H9 (cell line): ENCODE results near the gene SYNGAP1. TPM values are rescaled to one million over a fixed set of nuclear protein-coding genes. Genes with fewer than 3 reads are reported as not detected.

Source experiments
- DNase-seq: peaks from one replicate; pipeline ENCODE4 v3.0.0-alpha.2; 2017
- H2AFZ ChIP-seq: one replicate; pipeline ENCODE4 v1.6.1; 2013; ENCODE audit warnings: mild to moderate bottlenecking, low read length, control low read depth, moderate library complexity
- H2AK5ac ChIP-seq: 2 replicates; pipeline ENCODE4 v1.6.1; 2013; ENCODE audit warnings: low read length, control low read depth, mixed read lengths; ENCODE audit not compliant: insufficient read length
- H2BK120ac ChIP-seq: one replicate; pipeline ENCODE4 v1.6.1; 2013; ENCODE audit warnings: low read depth, mild to moderate bottlenecking, low read length, control low read depth, inconsistent platforms; ENCODE audit not compliant: poor library complexity, severe bottlenecking
- H2BK12ac ChIP-seq: 2 replicates; pipeline ENCODE4 v1.6.1; 2013; ENCODE audit warnings: low read length, control low read depth, mixed read lengths, low read depth; ENCODE audit not compliant: insufficient read length
- H2BK15ac ChIP-seq: 2 replicates; pipeline ENCODE4 v1.6.1; 2013; ENCODE audit warnings: low read depth, low read length, control low read depth
- H2BK20ac ChIP-seq: one replicate; pipeline ENCODE4 v1.6.1; 2013; ENCODE audit warnings: low read depth, mild to moderate bottlenecking, low read length, control low read depth, inconsistent platforms; ENCODE audit not compliant: poor library complexity, severe bottlenecking
- H2BK5ac ChIP-seq: 2 replicates; pipeline ENCODE4 v1.6.1; 2013; ENCODE audit warnings: low read length, control low read depth, mixed read lengths; ENCODE audit not compliant: insufficient read length
- H3K14ac ChIP-seq: 2 replicates; pipeline ENCODE4 v1.6.1; 2013; ENCODE audit warnings: low read length, control low read depth; ENCODE audit not compliant: insufficient read depth
- H3K18ac ChIP-seq: 2 replicates; pipeline ENCODE4 v1.6.1; 2013; ENCODE audit warnings: low read depth, mild to moderate bottlenecking, mixed read lengths, low read length, control low read depth; ENCODE audit not compliant: insufficient read length
- H3K23ac ChIP-seq: 2 replicates; pipeline ENCODE4 v1.6.1; 2013; ENCODE audit warnings: low read length, control low read depth, mixed read lengths, low read depth; ENCODE audit not compliant: insufficient read length
- H3K23me2 ChIP-seq: 2 replicates; pipeline ENCODE4 v1.6.1; 2013; ENCODE audit warnings: low read depth, mild to moderate bottlenecking, mixed read lengths, low read length, control low read depth; ENCODE audit not compliant: insufficient read length, poor library complexity, severe bottlenecking
- H3K27ac ChIP-seq: 2 replicates; pipeline ENCODE4 v1.5.1; 2013; ENCODE audit warnings: low read length, control low read depth, mixed read lengths, low read depth; ENCODE audit not compliant: insufficient read length
- H3K27me3 ChIP-seq: 2 replicates; pipeline ENCODE4 v1.6.1; 2013; ENCODE audit warnings: low read length, control low read depth, inconsistent platforms; ENCODE audit not compliant: insufficient read depth
- H3K4ac ChIP-seq: 2 replicates; pipeline ENCODE4 v1.6.1; 2013; ENCODE audit warnings: low read depth, mild to moderate bottlenecking, control low read depth, inconsistent platforms, low read length, moderate library complexity
- H3K4me1 ChIP-seq: 2 replicates; pipeline ENCODE4 v1.6.1; 2013; ENCODE audit warnings: low read length, control low read depth, inconsistent platforms; ENCODE audit not compliant: insufficient read depth
- H3K4me2 ChIP-seq: 2 replicates; pipeline ENCODE4 v1.6.1; 2013; ENCODE audit warnings: low read length, control low read depth, mixed read lengths; ENCODE audit not compliant: insufficient read length, insufficient read depth
- H3K56ac ChIP-seq: 2 replicates; pipeline ENCODE4 v1.6.1; 2013; ENCODE audit warnings: low read depth, mild to moderate bottlenecking, mixed read lengths, low read length, control low read depth; ENCODE audit not compliant: insufficient read length
- H3K79me1 ChIP-seq: 2 replicates; pipeline ENCODE4 v1.6.1; 2013; ENCODE audit warnings: low read depth, mild to moderate bottlenecking, moderate library complexity, low read length, control low read depth, inconsistent platforms; ENCODE audit not compliant: insufficient read depth, poor library complexity, severe bottlenecking
- H3K79me2 ChIP-seq: 2 replicates; pipeline ENCODE4 v1.6.1; 2013; ENCODE audit warnings: low read length, control low read depth, inconsistent platforms; ENCODE audit not compliant: insufficient read depth
- H3K9ac ChIP-seq: 2 replicates; pipeline ENCODE4 v1.6.1; 2013; ENCODE audit warnings: low read length, control low read depth, mixed read lengths; ENCODE audit not compliant: insufficient read length; ENCODE audit errors: extremely low read depth
- H3K9me3 ChIP-seq: one replicate; pipeline ENCODE4 v1.6.1; 2013; ENCODE audit warnings: low read depth, low read length, inconsistent platforms; ENCODE audit not compliant: control insufficient read depth
- H3T11ph ChIP-seq: one replicate; pipeline ENCODE4 v1.6.1; 2013; ENCODE audit warnings: mild to moderate bottlenecking, low read length, control low read depth, inconsistent platforms
- H4K20me1 ChIP-seq: one replicate; pipeline ENCODE4 v1.6.1; 2013; ENCODE audit not compliant: control insufficient read depth, insufficient read length, insufficient read depth
- H4K5ac ChIP-seq: 2 replicates; pipeline ENCODE4 v1.6.1; 2013; ENCODE audit warnings: low read depth, mild to moderate bottlenecking, mixed read lengths, low read length, control low read depth; ENCODE audit not compliant: insufficient read length
- H4K8ac ChIP-seq: replicated peaks from 2 replicates; pipeline ENCODE4 v1.6.1; 2013; ENCODE audit warnings: low read length, control low read depth, mixed read lengths, low read depth; ENCODE audit not compliant: insufficient read length
- H4K91ac ChIP-seq: 2 replicates; pipeline ENCODE4 v1.6.1; 2013; ENCODE audit warnings: low read depth, mild to moderate bottlenecking, moderate library complexity, mixed read lengths, low read length, control low read depth; ENCODE audit not compliant: insufficient read length
- H3K27ac Mint-ChIP-seq, 3 experiments: 2 replicates in 2 of 3; 3 replicates in 1 of 3; pipeline ENCODE4 v1.8.0; 2020 to 2021; ENCODE audit warnings: mixed read lengths in 3 of 3, mild to moderate bottlenecking in 1 of 3, moderate library complexity in 1 of 3
- H3K27me3 Mint-ChIP-seq: 2 replicates; pipeline ENCODE4 v1.8.0; 2021; ENCODE audit warnings: low read depth, mild to moderate bottlenecking, moderate library complexity, mixed read lengths
- H3K36me3 Mint-ChIP-seq, 3 experiments: 2 replicates in 2 of 3; 3 replicates in 1 of 3; pipeline ENCODE4 v1.8.0; 2020 to 2021; ENCODE audit warnings: low read depth in 3 of 3, mixed read lengths in 3 of 3; ENCODE audit not compliant: insufficient read depth in 1 of 3
- H3K4me1 Mint-ChIP-seq, 2 experiments: 2 replicates each; pipeline ENCODE4 v1.8.0; 2020; ENCODE audit warnings: mixed read lengths in 2 of 2
- H3K4me3 Mint-ChIP-seq, 2 experiments: 2 replicates in 1 of 2; 3 replicates in 1 of 2; pipeline ENCODE4 v1.8.0; 2020 to 2021; ENCODE audit warnings: mild to moderate bottlenecking in 2 of 2, mixed read lengths in 2 of 2, moderate library complexity in 1 of 2
- H3K9me3 Mint-ChIP-seq, 2 experiments: 2 replicates in 1 of 2; 3 replicates in 1 of 2; pipeline ENCODE4 v1.8.0; 2020; ENCODE audit warnings: mild to moderate bottlenecking in 2 of 2, mixed read lengths in 2 of 2, moderate library complexity in 1 of 2
- WGBS: extraction: QIAGEN DNeasy Blood & Tissue Kit; methylation state at CpG from one replicate; pipeline ENCODE4 v1.1.7; 2013; ENCODE audit warnings: missing lambda C conversion rate, low lambda C conversion rate, mixed read lengths; ENCODE audit not compliant: insufficient read length; ENCODE audit errors: extremely low coverage; 5-methylcytosine and 5-hydroxymethylcytosine counted together
- total RNA-seq: library from RNA; stranded (reverse); gene quantifications from 2 replicates; pipeline ENCODE4 v1.2.1, GENCODE V29; 2021
- TF ChIP-seq, protein P1 (sequence below): fragments of 200-600 bp; sonication (generic); conservative IDR thresholded peaks from 3 replicates; pipeline ENCODE4 v1.8.0; 2021; ENCODE audit warnings: antibody characterized with exemption, mild to moderate bottlenecking

Gene SYNGAP1
- total RNA-seq, 1 experiment from 2014 or later = 121 TPM

DNA sequence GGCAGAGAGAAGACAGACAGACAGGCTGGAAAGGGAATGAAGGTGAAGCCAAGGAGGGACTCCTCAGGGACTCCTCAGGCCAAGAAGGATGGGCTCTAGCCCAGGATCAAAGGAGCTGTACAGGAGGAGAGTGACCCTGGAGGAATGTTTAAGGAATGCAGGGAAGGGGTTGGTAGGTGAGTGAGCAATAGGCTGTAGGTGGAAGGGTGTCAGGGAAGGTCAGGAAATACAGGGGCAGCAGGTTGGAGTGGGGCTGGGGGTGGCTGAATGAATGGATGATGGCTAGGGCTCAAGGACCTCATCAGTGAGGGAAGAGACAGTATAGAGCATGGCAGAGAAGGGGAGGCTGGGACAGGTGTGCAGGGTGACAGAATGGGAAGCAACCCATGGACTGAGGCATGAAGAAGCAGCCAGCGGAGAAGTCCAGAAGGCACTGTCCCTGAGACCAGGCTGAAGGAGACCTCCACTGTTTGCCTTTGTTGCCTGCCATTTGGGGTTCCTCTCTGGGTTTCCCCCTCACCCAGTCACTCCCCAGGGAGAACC is 13.2 kb downstream of the SYNGAP1 start:
- DNase-seq = peak; percentile 49
- Histone ChIP-seq H3K14ac (no peak overlapping the region), H2BK5ac (no peak overlapping the region), H4K91ac (no peak overlapping the region), H4K20me1 (no peaks in the 10 kb centered on the region), H3K56ac (no peak overlapping the region), H3K27ac (peak overlapping the region; percentile 86), H3T11ph (no peak overlapping the region), H4K8ac (no peak overlapping the region), H3K23ac (no peak overlapping the region), H4K5ac (no peak overlapping the region), H2BK20ac (no peak overlapping the region), H3K18ac (no peak overlapping the region), H3K4me2 (peak overlapping the region; percentile 88), H3K9me3 (no peaks in the 10 kb centered on the region), H2BK15ac (no peak overlapping the region), H3K79me1 (peaks cover 5% of the 10 kb centered on the region), H2BK12ac (no peak overlapping the region), H2BK120ac (no peak overlapping the region), H3K79me2 (peaks cover 12% of the 10 kb centered on the region; the same call in 1 of the 2 replicates), H3K4ac (no peak overlapping the region), H3K9ac (no peak overlapping the region), H3K23me2 (peaks cover 23% of the 10 kb centered on the region), H2AFZ (no peak overlapping the region), H2AK5ac (no peak overlapping the region), H3K27me3 (no peaks in the 10 kb centered on the region), H3K4me1 (peaks cover 16% of the 10 kb centered on the region; the same call in 1 of the 2 replicates)
- Mint-ChIP-seq H3K4me1 (peaks cover 55 to 65% of the 10 kb centered on the region in 2 experiments), H3K27me3 (no peaks in the 10 kb centered on the region; the same call in 1 of the 2 replicates), H3K27ac (peak overlapping the region; percentile 94 to 97 (median 96)), H3K36me3 (peaks cover 32 to 44% (median 41%) of the 10 kb centered on the region in 3 experiments), H3K9me3 (no peaks in the 10 kb centered on the region), H3K4me3 (peak overlapping the region; percentile 75 to 81)
- WGBS = no CpG with 5 or more reads among the region's 1 CpG
- TF ChIP-seq, protein P1, sequence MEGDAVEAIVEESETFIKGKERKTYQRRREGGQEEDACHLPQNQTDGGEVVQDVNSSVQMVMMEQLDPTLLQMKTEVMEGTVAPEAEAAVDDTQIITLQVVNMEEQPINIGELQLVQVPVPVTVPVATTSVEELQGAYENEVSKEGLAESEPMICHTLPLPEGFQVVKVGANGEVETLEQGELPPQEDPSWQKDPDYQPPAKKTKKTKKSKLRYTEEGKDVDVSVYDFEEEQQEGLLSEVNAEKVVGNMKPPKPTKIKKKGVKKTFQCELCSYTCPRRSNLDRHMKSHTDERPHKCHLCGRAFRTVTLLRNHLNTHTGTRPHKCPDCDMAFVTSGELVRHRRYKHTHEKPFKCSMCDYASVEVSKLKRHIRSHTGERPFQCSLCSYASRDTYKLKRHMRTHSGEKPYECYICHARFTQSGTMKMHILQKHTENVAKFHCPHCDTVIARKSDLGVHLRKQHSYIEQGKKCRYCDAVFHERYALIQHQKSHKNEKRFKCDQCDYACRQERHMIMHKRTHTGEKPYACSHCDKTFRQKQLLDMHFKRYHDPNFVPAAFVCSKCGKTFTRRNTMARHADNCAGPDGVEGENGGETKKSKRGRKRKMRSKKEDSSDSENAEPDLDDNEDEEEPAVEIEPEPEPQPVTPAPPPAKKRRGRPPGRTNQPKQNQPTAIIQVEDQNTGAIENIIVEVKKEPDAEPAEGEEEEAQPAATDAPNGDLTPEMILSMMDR = no peak
